DOHH2 (cell line): ENCODE results near the gene LRIG3.
"Not testable (repeated sequence)": the region's sequence is repeated elsewhere in the genome, so short reads cannot be mapped to it uniquely, and the experiment has no call there.

Source experiments
- H3F3A ChIP-seq: fragments of 200-600 bp; sonication (generic), shearing (Covaris generic); 2 replicates; pipeline ENCODE4 v1.6.0; 2016; ENCODE audit warnings: antibody characterized with exemption, mild to moderate bottlenecking; ENCODE audit not compliant: control insufficient read depth, insufficient read depth
- H3K27ac ChIP-seq: fragments of 200-600 bp; sonication (generic); 2 replicates; pipeline ENCODE4 v1.5.1; 2014; ENCODE audit warnings: low read depth, mild to moderate bottlenecking, low read length, moderate library complexity
- H3K27me3 ChIP-seq: fragments of 200-600 bp; sonication (generic); 2 replicates; pipeline ENCODE4 v1.6.1; 2014; ENCODE audit warnings: mild to moderate bottlenecking, low read length, mixed read lengths; ENCODE audit not compliant: control insufficient read depth
- H3K36me3 ChIP-seq: fragments of 200-600 bp; sonication (generic); 2 replicates; pipeline ENCODE4 v1.6.1; 2014; ENCODE audit warnings: mild to moderate bottlenecking, low read length, moderate library complexity, mixed read lengths; ENCODE audit not compliant: control insufficient read depth
- H3K4me1 ChIP-seq: fragments of 200-600 bp; sonication (generic); 2 replicates; pipeline ENCODE4 v1.6.1; 2014; ENCODE audit warnings: mild to moderate bottlenecking, low read length, mixed read lengths; ENCODE audit not compliant: control insufficient read depth
- H3K4me2 ChIP-seq: fragments of 200-600 bp; sonication (generic); 2 replicates; pipeline ENCODE4 v1.6.0; 2014; ENCODE audit warnings: mild to moderate bottlenecking, low read length, moderate library complexity
- H3K4me3 ChIP-seq: fragments of 200-600 bp; sonication (generic); 2 replicates; pipeline ENCODE4 v1.5.1; 2014; ENCODE audit warnings: mild to moderate bottlenecking, low read length, mixed read lengths
- H3K79me2 ChIP-seq: fragments of 200-600 bp; sonication (generic); 2 replicates; pipeline ENCODE4 v1.6.1; 2014; ENCODE audit warnings: mild to moderate bottlenecking, low read length, mixed read lengths; ENCODE audit not compliant: control insufficient read depth
- H3K9me2 ChIP-seq: fragments of 200-600 bp; sonication (generic); replicated peaks from 2 replicates; pipeline ENCODE4 v1.6.1; 2014; ENCODE audit warnings: mild to moderate bottlenecking, low read length, mixed read lengths; ENCODE audit not compliant: control insufficient read depth
- H3K9me3 ChIP-seq: fragments of 200-600 bp; sonication (generic); 2 replicates; pipeline ENCODE4 v1.6.1; 2014; ENCODE audit warnings: antibody characterized with exemption, low read length, mixed read lengths; ENCODE audit not compliant: control insufficient read depth, insufficient read depth
- H4K20me1 ChIP-seq: fragments of 200-600 bp; sonication (generic); 2 replicates; pipeline ENCODE4 v1.6.0; 2014; ENCODE audit warnings: low read depth, mild to moderate bottlenecking, antibody characterized with exemption, low read length, moderate library complexity; ENCODE audit not compliant: control insufficient read depth, insufficient read depth
- EZH2phosphoT487 ChIP-seq: fragments of 200-600 bp; sonication (generic); IDR thresholded peaks from 2 replicates; pipeline ENCODE4 v1.6.1; 2017; ENCODE audit warnings: borderline replicate concordance, mild to moderate bottlenecking, antibody characterized with exemption, low read length, moderate library complexity, mixed read lengths
- TF ChIP-seq, protein P1 (sequence below): fragments of 200-600 bp; sonication (generic); IDR thresholded peaks from one replicate; pipeline ENCODE4 v1.5.1; 2014; ENCODE audit warnings: antibody characterized with exemption, mild to moderate bottlenecking, low read depth, low read length; ENCODE audit not compliant: poor library complexity, severe bottlenecking

Gene LRIG3

DNA sequence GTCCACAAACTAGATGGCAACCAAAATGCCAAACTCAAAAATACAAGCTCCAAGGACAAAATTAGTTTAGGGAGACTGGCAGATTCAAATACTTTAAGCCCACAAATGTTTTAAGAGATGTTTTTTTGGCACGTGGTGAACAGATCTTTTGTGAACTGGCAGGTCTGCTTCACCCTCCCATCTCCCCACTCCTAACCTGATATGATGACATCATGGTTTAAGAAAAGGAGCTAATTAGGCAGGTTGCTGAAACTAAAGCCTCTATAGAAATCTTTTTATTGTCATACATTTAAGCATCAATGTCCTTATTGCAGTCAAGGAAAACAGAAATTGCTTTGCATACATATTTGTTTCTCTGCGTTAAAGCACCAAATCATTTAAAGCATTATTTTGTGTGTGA lies 5.8 kb downstream of the LRIG3 start:
- H3K27me3 ChIP-seq, result no peaks in the 10 kb centered on the region
- no peaks in the 10 kb centered on the region for H3K36me3 ChIP-seq
- no peaks in the 10 kb centered on the region for H3K79me2 ChIP-seq
- TF ChIP-seq, protein P1, sequence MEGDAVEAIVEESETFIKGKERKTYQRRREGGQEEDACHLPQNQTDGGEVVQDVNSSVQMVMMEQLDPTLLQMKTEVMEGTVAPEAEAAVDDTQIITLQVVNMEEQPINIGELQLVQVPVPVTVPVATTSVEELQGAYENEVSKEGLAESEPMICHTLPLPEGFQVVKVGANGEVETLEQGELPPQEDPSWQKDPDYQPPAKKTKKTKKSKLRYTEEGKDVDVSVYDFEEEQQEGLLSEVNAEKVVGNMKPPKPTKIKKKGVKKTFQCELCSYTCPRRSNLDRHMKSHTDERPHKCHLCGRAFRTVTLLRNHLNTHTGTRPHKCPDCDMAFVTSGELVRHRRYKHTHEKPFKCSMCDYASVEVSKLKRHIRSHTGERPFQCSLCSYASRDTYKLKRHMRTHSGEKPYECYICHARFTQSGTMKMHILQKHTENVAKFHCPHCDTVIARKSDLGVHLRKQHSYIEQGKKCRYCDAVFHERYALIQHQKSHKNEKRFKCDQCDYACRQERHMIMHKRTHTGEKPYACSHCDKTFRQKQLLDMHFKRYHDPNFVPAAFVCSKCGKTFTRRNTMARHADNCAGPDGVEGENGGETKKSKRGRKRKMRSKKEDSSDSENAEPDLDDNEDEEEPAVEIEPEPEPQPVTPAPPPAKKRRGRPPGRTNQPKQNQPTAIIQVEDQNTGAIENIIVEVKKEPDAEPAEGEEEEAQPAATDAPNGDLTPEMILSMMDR, result no peak
- TF ChIP-seq EZH2phosphoT487, result no peak
- H3K4me2 ChIP-seq, result no peak overlapping the region
- no peaks in the 10 kb centered on the region for H3F3A ChIP-seq
- no peak overlapping the region for H3K27ac ChIP-seq
- H3K9me3 ChIP-seq, result no peaks in the 10 kb centered on the region
- no peaks in the 10 kb centered on the region for H3K4me1 ChIP-seq
- no peak overlapping the region for H3K4me3 ChIP-seq
- H4K20me1 ChIP-seq, result no peaks in the 10 kb centered on the region
- H3K9me2 ChIP-seq, result no peaks in the 10 kb centered on the region

DNA sequence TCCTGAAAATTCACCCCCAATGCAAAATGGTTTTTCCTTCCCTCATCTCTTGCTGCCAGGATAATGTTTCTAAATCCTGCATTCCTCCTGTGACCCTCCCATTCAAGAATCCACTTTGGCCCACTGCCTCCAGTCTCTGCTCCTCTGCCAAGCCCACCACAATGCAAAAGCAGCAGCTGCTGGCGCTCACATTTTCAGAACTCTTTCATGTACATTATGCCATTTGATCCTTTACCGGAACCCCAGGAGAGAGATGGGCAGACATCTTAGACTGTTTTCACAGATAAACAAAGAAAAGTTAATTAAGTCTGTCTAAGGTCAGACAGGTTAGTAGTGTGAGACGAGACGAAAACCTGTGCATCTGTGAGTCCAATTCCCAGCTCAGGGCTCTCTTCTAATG lies 12.9 kb downstream of the LRIG3 start:
- no peak overlapping the region for H3K4me2 ChIP-seq
- no peaks in the 10 kb centered on the region for H3K27me3 ChIP-seq
- no peak overlapping the region for H3K27ac ChIP-seq
- H3K9me3 ChIP-seq, result no peaks in the 10 kb centered on the region
- no peaks in the 10 kb centered on the region for H4K20me1 ChIP-seq
- H3K4me3 ChIP-seq, result no peak overlapping the region
- no peaks in the 10 kb centered on the region for H3K9me2 ChIP-seq
- no peaks in the 10 kb centered on the region for H3F3A ChIP-seq
- H3K4me1 ChIP-seq, result no peaks in the 10 kb centered on the region
- no peaks in the 10 kb centered on the region for H3K79me2 ChIP-seq
- no peaks in the 10 kb centered on the region for H3K36me3 ChIP-seq
- no peak for TF ChIP-seq EZH2phosphoT487

DNA sequence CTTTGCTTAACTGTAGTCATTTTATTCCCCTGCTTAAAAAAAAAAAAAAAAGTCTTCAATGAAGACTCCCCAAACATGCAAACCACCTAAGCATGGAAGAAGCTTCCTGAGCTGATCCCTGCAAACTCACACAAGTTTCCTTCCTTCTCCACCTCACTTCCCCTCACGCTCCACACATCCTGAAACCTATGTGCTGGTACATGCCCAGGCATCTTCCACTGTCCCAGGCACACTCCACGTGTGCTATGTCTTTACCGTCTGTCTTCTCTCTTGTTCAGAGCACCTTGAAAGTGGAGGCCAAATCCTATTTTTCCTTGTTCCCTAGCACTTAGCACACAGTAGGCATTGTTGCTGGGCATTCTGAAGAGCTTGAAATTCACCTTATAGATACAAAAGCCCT lies 13.4 kb downstream of the LRIG3 start:
- Histone ChIP-seq H3K9me3 (no peaks in the 10 kb centered on the region), H3K4me1 (no peaks in the 10 kb centered on the region), H3F3A (no peaks in the 10 kb centered on the region), H3K27ac (no peak overlapping the region), H3K9me2 (no peaks in the 10 kb centered on the region), H3K79me2 (no peaks in the 10 kb centered on the region), H3K4me3 (no peak overlapping the region), H3K4me2 (no peak overlapping the region), H3K36me3 (no peaks in the 10 kb centered on the region), H3K27me3 (no peaks in the 10 kb centered on the region), H4K20me1 (no peaks in the 10 kb centered on the region)
- no peak for TF ChIP-seq EZH2phosphoT487
- TF ChIP-seq, protein P1, result no peak

DNA sequence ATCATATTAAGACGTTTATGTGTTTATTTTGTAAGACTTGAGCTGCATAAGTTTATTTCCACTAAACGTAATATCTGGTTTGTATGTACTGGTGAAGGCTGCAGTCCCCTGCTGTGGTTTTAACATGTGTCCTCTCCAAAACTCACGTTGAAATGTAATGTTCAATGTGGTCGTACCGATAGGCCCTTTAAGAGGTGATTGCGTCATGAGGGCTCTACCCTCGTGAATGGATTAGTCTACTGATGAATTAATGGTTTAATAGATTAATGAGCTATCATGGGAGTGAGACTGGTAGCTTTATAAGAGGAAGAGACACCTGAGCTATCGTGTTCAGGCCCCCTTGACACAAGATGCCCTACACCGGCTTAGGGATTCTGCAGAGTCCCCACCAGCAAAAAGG lies 14.9 kb downstream of the LRIG3 start:
- Histone ChIP-seq H3K9me3 (no peaks in the 10 kb centered on the region), H3K36me3 (no peaks in the 10 kb centered on the region)

DNA sequence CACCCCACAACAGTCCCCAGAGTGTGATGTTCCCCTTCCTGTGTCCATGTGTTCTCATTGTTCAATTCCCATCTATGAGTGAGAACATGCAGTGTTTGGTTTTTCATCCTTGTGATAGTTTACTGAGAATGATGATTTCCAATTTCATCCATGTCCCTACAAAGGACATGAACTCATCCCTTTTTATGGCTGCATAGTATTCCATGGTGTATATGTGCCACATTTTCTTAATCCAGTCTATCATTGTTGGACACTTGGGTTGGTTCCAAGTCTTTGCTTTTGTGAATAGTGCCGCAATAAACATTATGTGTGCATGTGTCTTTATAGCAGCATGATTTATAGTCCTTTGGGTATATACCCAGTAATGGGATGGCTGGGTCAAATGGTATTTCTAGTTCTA lies 17.6 kb downstream of the LRIG3 start:
- not testable (repeated sequence) for H3K4me3 ChIP-seq, H3K27me3 ChIP-seq, H4K20me1 ChIP-seq, H3K4me1 ChIP-seq, H3K27ac ChIP-seq, H3F3A ChIP-seq, H3K9me2 ChIP-seq, H3K36me3 ChIP-seq, H3K9me3 ChIP-seq, H3K4me2 ChIP-seq, H3K79me2 ChIP-seq

More for the DNA sequence above, 14.9 kb downstream of the LRIG3 start:
- Histone ChIP-seq H3K27ac (no peak overlapping the region), H3F3A (no peaks in the 10 kb centered on the region), H4K20me1 (no peaks in the 10 kb centered on the region), H3K27me3 (no peaks in the 10 kb centered on the region), H3K4me3 (no peak overlapping the region), H3K4me1 (no peaks in the 10 kb centered on the region), H3K79me2 (no peaks in the 10 kb centered on the region), H3K4me2 (no peak overlapping the region), H3K9me2 (no peaks in the 10 kb centered on the region)
- TF ChIP-seq EZH2phosphoT487, result no peak
- TF ChIP-seq, protein P1, result no peak
